Esophagus (tissue), 2 donors: ENCODE results near the gene INTS1. TPM values are rescaled to one million over a fixed set of nuclear protein-coding genes. Genes with fewer than 3 reads are reported as not detected.

Experiments
- H3K27ac ChIP-seq, 2 donors: one replicate each; pipeline ENCODE4 v1.5.1; 2013; ENCODE audit warnings: low read depth in 2 of 2, mild to moderate bottlenecking in 2 of 2, inconsistent platforms in 1 of 2, low read length in 1 of 2, moderate library complexity in 1 of 2
- H3K27me3 ChIP-seq, 2 donors: one replicate each; pipeline ENCODE4 v1.6.1; 2013; ENCODE audit warnings: low read length in 2 of 2, control low read depth in 1 of 2, mild to moderate bottlenecking in 1 of 2; ENCODE audit not compliant: insufficient read depth in 2 of 2, control insufficient read depth in 1 of 2
- H3K36me3 ChIP-seq, 2 donors: one replicate each; pipeline ENCODE4 v1.6.1; 2013; ENCODE audit warnings: low read length in 1 of 2; ENCODE audit not compliant: control insufficient read depth in 2 of 2, insufficient read depth in 2 of 2
- H3K4me1 ChIP-seq, 2 donors: one replicate each; pipeline ENCODE4 v1.6.1; 2013; ENCODE audit warnings: low read length in 1 of 2; ENCODE audit not compliant: control insufficient read depth in 2 of 2, insufficient read depth in 2 of 2
- H3K4me3 ChIP-seq, 2 donors: one replicate each; pipeline ENCODE4 v1.5.1; 2013; ENCODE audit warnings: low read length in 2 of 2, mild to moderate bottlenecking in 2 of 2, low read depth in 1 of 2, moderate library complexity in 1 of 2
- H3K9me3 ChIP-seq, 2 donors: one replicate each; pipeline ENCODE4 v1.6.1; 2013; ENCODE audit warnings: mild to moderate bottlenecking in 2 of 2, low read depth in 1 of 2, low read length in 1 of 2, moderate library complexity in 1 of 2; ENCODE audit not compliant: control insufficient read depth in 2 of 2, insufficient read depth in 1 of 2
- WGBS, 2 donors: extraction: QIAGEN DNeasy Blood & Tissue Kit; methylation state at CpG; one replicate each; pipeline ENCODE4 v1.1.7; 2013; 5-methylcytosine and 5-hydroxymethylcytosine counted together
- polyA plus RNA-seq, 2 donors: library from polyadenylated mRNA; stranded (reverse); fragments of 200-250 nt; gene quantifications; one replicate each; pipeline ENCODE4 v1.2.3, GENCODE V29; 2013
- donor health status: healthy with polysubstance abuse.
- donor health status: Bipolar disorder and iron deficiency.

The INTS1 gene
- polyA plus RNA-seq, 2 donors = 36.6 to 42.2 TPM

GRCh38 chr7:1455955-1456354 is 48.2 kb downstream of the INTS1 start:
- H3K9me3 ChIP-seq = no peaks in the 10 kb centered on the region
- no peaks in the 10 kb centered on the region for H3K36me3 ChIP-seq
- 77 to 79% methylated on average over 13 of the region's 13 CpGs for WGBS, 2 donors
- H3K4me3 ChIP-seq = peak overlapping the region in 1 of 2 donors; percentile 35
- H3K27me3 ChIP-seq = no peaks in the 10 kb centered on the region
- peak overlapping the region; percentile 79 to 85 for H3K27ac ChIP-seq
- peaks cover 14 to 42% of the 10 kb centered on the region in 2 donors for H3K4me1 ChIP-seq

GRCh38 chr7:1455241-1455939 is 48.8 kb downstream of the INTS1 start:
- H3K4me1 ChIP-seq = peaks cover 14 to 44% of the 10 kb centered on the region in 2 donors
- WGBS, 2 donors = 30 to 41% methylated on average over 23 to 26 of the region's 26 CpGs
- no peaks in the 10 kb centered on the region for H3K36me3 ChIP-seq
- H3K9me3 ChIP-seq = no peaks in the 10 kb centered on the region
- H3K27me3 ChIP-seq = no peaks in the 10 kb centered on the region
- peak overlapping the region; percentile 79 to 85 for H3K27ac ChIP-seq
- H3K4me3 ChIP-seq = peak overlapping the region; percentile 9 to 35

- H3K9me3 ChIP-seq = no peaks in the 10 kb centered on the region
- H3K36me3 ChIP-seq = peaks cover 0 to 6% of the 10 kb centered on the region in 2 donors
- 33 to 50% methylated on average over 12 to 14 of the region's 14 CpGs for WGBS, 2 donors
- peaks cover 14 to 45% of the 10 kb centered on the region in 2 donors for H3K4me1 ChIP-seq
- peak overlapping the region; percentile 9 to 35 for H3K4me3 ChIP-seq
- no peaks in the 10 kb centered on the region for H3K27me3 ChIP-seq
- H3K27ac ChIP-seq = peak overlapping the region; percentile 25 to 79
These were observed 49.6 kb downstream of the INTS1 start for GRCh38 chr7:1454542-1454941.

- Histone ChIP-seq H3K27ac (no peak overlapping the region), H3K36me3 (peaks cover 0 to 7% of the 10 kb centered on the region in 2 donors), H3K27me3 (no peaks in the 10 kb centered on the region), H3K9me3 (no peaks in the 10 kb centered on the region), H3K4me3 (no peak overlapping the region), H3K4me1 (peaks cover 11 to 38% of the 10 kb centered on the region in 2 donors)
- WGBS, 2 donors = 38 to 57% methylated on average over 19 of the region's 19 CpGs
These were observed 52.0 kb downstream of the INTS1 start for GRCh38 chr7:1452205-1452604.

GRCh38 chr7:1450987-1451386 is 53.2 kb downstream of the INTS1 start:
- 75 to 86% methylated on average over 10 to 11 of the region's 11 CpGs for WGBS, 2 donors
- peaks cover 10 to 38% of the 10 kb centered on the region in 2 donors for H3K4me1 ChIP-seq
- no peaks in the 10 kb centered on the region for H3K9me3 ChIP-seq
- H3K27me3 ChIP-seq = no peaks in the 10 kb centered on the region
- H3K27ac ChIP-seq = no peak overlapping the region
- H3K36me3 ChIP-seq = peaks cover 0 to 7% of the 10 kb centered on the region in 2 donors
- no peak overlapping the region for H3K4me3 ChIP-seq

GRCh38 chr7:1450431-1450830 is 53.8 kb downstream of the INTS1 start:
- Histone ChIP-seq H3K4me3 (no peak overlapping the region), H3K36me3 (peaks cover 0 to 7% of the 10 kb centered on the region in 2 donors), H3K27me3 (no peaks in the 10 kb centered on the region), H3K9me3 (no peaks in the 10 kb centered on the region), H3K27ac (peak overlapping the region in 1 of 2 donors; percentile 42), H3K4me1 (peaks cover 8 to 32% of the 10 kb centered on the region in 2 donors)
- WGBS, 2 donors = 82 to 85% methylated on average over 18 of the region's 18 CpGs

GRCh38 chr7:1449951-1450350 is 54.2 kb downstream of the INTS1 start:
- WGBS, 2 donors = 65% methylated on average over 11 of the region's 11 CpGs
- peaks cover 8 to 28% of the 10 kb centered on the region in 2 donors for H3K4me1 ChIP-seq

GRCh38 chr7:1449501-1449900 is 54.7 kb downstream of the INTS1 start:
- no peaks in the 10 kb centered on the region for H3K9me3 ChIP-seq
- no peak overlapping the region for H3K4me3 ChIP-seq
- H3K4me1 ChIP-seq = peaks cover 8 to 23% of the 10 kb centered on the region in 2 donors
- WGBS, 2 donors = 78 to 84% methylated on average over 13 of the region's 13 CpGs
- H3K27me3 ChIP-seq = no peaks in the 10 kb centered on the region
- no peak overlapping the region for H3K27ac ChIP-seq
- peaks cover 0 to 11% of the 10 kb centered on the region in 2 donors for H3K36me3 ChIP-seq

More at GRCh38 chr7:1449951-1450350, 54.2 kb downstream of the INTS1 start:
- Histone ChIP-seq H3K9me3 (no peaks in the 10 kb centered on the region), H3K4me3 (no peak overlapping the region), H3K36me3 (peaks cover 0 to 11% of the 10 kb centered on the region in 2 donors), H3K27ac (no peak overlapping the region), H3K27me3 (no peaks in the 10 kb centered on the region)

GRCh38 chr7:1448958-1449357 is 55.2 kb downstream of the INTS1 start:
- 90 to 92% methylated on average over 14 of the region's 14 CpGs for WGBS, 2 donors
- no peaks in the 10 kb centered on the region for H3K9me3 ChIP-seq
- H3K4me3 ChIP-seq = no peak overlapping the region
- H3K4me1 ChIP-seq = peaks cover 8 to 22% of the 10 kb centered on the region in 2 donors
- no peak overlapping the region for H3K27ac ChIP-seq
- H3K27me3 ChIP-seq = no peaks in the 10 kb centered on the region
- peaks cover 0 to 11% of the 10 kb centered on the region in 2 donors for H3K36me3 ChIP-seq
